Measurements from ENCODE around the gene IQSEC1.

Gene IQSEC1

DNA sequence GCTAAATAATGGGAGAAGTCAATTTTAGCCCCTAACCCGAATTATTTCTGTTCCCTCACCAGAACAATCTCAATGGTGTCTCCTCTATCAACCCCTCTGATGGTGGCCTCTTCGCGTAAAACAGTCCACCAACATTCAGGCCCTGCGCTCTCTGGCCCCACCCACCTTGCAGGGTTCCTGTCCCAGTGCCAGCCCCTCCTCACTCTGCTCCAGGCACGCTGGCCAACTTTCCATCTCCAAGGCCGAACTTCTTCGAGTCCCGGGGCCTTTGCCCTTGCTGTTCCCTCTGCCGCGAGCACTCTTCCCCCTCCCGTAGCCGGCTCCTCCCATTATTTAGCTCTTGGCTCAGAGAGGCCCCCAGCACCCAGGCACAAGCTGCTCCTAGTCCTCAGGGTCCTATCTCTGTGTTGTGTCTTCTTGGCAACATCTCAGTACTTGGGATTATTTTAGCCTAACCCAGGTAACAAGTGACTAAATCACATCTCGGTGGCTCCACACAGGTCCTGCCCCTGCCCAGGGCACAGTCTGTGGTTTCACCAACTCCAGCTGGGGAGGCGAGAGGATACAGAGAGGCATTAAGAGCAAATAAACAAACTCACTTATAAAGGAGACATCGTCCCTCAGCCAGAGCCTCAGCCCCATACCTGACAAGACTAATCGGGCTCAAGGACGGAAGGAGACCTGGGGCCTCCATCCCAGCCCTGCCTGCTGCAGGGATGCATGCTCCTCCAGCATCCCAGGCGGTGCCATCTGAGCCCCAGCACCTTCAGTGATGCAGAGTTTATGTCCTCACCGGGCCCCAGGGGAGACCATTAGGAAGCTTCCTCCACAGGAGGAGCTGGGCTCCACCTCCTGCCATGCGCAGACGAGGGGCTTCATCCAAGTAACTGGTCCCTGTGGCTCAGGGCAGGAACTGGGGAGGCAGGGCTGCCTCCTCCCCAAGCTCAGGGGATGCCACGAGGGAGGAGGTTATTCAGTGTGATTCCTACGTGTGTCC is 19.7 kb upstream of the IQSEC1 start:
- no peak for DNase-seq (ENCODE audit: low read depth, low spot score)
- TF ChIP-seq, protein P1, sequence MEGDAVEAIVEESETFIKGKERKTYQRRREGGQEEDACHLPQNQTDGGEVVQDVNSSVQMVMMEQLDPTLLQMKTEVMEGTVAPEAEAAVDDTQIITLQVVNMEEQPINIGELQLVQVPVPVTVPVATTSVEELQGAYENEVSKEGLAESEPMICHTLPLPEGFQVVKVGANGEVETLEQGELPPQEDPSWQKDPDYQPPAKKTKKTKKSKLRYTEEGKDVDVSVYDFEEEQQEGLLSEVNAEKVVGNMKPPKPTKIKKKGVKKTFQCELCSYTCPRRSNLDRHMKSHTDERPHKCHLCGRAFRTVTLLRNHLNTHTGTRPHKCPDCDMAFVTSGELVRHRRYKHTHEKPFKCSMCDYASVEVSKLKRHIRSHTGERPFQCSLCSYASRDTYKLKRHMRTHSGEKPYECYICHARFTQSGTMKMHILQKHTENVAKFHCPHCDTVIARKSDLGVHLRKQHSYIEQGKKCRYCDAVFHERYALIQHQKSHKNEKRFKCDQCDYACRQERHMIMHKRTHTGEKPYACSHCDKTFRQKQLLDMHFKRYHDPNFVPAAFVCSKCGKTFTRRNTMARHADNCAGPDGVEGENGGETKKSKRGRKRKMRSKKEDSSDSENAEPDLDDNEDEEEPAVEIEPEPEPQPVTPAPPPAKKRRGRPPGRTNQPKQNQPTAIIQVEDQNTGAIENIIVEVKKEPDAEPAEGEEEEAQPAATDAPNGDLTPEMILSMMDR (IDR thresholded peaks at IDR 0.05; ENCODE audit: low read depth, low read length): no peak
- no peak overlapping the region for H3K4me3 ChIP-seq (ENCODE audit: low read depth, low read length)
- in situ Hi-C loops (cut with HindIII; ENCODE audit: low sequenced_read_pairs): no loop called here

DNA sequence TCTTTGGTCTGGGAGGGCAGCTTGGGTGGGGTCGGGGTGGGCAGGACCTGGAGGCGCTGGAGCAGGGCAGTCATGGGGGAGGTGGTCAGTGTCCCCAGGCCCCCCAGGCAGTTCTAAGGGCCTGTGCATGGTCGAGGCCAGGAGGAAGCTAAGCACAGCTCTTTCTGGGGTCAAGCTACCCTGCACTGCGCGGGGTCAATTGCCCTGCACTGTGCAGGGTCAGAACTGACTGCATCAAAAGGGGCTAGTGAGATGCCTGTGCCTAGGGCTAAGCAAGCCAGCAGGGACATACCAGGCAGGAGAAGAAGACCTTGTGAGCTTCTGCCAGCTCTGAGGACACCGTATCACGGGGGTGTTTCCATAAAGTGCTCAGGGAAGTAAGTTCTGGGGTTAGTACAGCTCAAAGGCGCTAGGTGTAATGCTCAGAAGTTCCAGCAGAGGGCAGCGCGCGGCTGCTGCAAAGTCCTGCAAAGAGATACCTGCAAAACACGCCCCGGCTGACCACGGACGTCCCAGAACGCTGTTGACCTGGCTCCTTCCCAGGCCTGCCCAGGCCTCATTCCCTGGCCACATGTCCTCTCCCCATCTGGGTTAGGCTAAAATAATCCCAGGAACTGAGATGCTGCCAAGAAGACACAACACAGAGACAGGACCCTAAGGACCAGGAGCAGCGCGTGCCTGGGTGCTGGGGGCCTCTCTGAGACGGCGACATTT is 18.8 kb upstream of the IQSEC1 start:
- TF ChIP-seq, protein P1 (IDR thresholded peaks at IDR 0.05; ENCODE audit: low read depth, low read length): peak; percentile 94
- H3K4me3 ChIP-seq (ENCODE audit: low read depth, low read length): no peak overlapping the region
- peak; percentile 72 for DNase-seq (ENCODE audit: low read depth, low spot score)
- in situ Hi-C loops (cut with HindIII; ENCODE audit: low sequenced_read_pairs): no loop called here

DNA sequence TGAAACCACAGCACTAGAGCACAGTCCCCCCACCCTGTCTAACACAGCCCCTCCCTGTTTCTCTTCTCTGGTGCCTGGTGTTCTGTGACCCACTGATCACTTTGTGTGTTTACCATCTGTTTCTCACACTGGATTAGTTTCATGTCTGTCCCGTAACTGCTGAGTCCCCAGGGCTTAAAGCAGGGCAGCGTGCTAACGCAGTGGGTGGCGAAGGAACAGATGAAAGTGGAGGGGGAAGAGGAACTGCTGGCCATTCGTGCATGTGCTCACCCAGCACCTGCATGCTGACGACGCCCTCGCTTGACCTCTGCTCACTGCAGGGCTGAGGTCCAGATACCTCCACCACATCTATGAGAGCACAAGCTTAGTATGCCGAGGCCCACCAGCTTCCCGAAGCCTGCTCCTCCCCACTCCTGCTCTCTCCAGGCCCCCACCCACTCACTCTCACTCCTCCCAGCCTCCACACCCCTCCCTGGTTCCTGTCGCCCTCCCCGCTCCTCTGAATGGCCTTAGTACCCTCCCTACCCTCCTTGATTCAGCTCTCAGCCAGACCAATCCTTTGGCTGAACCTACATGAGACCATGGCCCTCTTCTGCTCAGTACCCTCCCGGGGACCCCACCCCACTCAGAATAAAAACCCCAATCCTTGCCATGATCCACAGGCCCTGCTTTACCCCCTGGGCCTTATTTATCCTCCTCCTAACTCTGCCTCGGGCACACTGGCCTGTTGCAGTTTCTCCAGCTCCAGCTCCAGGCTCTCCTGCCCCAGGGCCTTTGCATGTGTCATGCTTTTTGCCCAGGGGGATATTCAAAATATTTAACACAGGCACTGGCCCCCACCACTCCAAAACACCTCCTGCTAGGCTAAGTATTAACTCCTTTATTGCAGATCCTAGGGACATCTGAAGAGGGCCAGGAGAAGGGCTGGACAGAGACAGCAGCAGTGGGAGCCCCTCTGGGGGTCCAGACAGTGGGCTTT is 15.1 kb upstream of the IQSEC1 start:
- H3K4me3 ChIP-seq (ENCODE audit: low read depth, low read length): no peak overlapping the region
- no peak for DNase-seq (ENCODE audit: low read depth, low spot score)
- in situ Hi-C loops (cut with HindIII; ENCODE audit: low sequenced_read_pairs): no loop called here
- TF ChIP-seq, protein P1 (IDR thresholded peaks at IDR 0.05; ENCODE audit: low read depth, low read length): no peak

DNA sequence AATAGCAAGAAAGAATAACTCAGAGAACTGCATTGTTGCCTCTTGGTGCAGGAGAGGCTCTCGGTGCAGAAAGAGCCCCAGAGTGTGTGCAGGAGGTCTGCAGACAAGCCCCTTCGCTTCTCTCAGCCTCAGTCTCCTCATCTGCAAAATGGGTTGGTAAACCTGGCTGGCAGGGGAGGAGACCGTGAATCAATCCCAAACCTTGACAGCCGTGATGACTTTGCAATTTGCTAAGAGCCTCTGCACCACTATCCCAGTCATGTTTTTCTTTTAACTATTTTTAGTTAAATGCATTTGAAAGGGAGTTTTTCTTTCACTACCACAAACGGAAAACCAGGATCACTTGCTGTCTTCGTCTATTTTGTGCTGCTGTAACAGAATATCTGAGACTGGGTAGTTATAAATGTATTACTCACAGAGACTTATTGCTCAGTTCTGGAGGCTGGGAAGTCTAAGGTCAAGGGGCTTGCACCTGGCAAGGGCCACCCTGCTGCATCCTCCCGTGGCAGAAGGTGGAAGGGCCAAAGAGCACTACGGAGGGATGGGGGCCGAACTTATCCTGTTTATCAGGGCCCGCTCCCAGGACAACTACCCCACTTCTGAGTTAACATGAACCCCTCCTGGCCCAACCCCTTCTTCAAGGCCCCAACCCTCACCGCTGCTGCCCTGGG is 14.2 kb upstream of the IQSEC1 start:
- TF ChIP-seq, protein P1 (IDR thresholded peaks at IDR 0.05; ENCODE audit: low read depth, low read length): no peak
- H3K4me3 ChIP-seq (ENCODE audit: low read depth, low read length): no peak overlapping the region
- in situ Hi-C loops (cut with HindIII; ENCODE audit: low sequenced_read_pairs): no loop called here
- DNase-seq (ENCODE audit: low read depth, low spot score): no peak

DNA sequence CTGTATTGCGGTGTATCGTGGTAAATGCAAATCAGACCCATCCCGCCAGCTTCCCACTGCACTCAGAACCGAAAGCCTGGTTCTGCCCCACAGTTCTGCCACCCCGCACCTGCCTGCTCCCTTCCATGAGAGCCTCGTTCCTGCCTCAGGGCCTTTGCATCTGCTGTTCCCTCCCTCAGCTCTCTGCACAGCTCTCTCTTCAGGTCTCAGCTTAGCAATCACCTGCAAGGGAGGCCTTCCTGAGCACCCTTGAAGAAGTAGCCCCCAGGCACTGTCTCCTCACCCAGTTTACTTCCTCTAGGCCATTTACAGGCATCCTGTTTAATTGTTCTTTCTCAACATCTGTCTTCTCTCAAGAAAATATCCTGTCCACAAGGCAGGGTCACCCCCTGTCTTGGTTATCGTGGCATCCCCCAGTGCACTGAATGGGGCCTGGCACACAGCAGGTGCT is 13.3 kb upstream of the IQSEC1 start:
- TF ChIP-seq, protein P1 (IDR thresholded peaks at IDR 0.05; ENCODE audit: low read depth, low read length): no peak
- H3K4me3 ChIP-seq (ENCODE audit: low read depth, low read length): no peak overlapping the region
- in situ Hi-C loops (cut with HindIII; ENCODE audit: low sequenced_read_pairs): no loop called here
- DNase-seq (ENCODE audit: low read depth, low spot score): no peak

All from astrocyte of the spinal cord (primary cell).